ENCODE results near the gene DDX1.

The DDX1 gene

GRCh38 chr2:15561574-15562344 lies 29.9 kb upstream of the DDX1 start:
- WGBS (ENCODE audit: insufficient coverage) = 1% methylated on average over 9 of the region's 13 CpGs
- H3K36me3 ChIP-seq (ENCODE audit: control insufficient read depth in 4 of 4, insufficient read depth in 4 of 4, low read length in 3 of 4) = no peaks in the 10 kb centered on the region
- peak; percentile 24 to 71 (median 55) for DNase-seq
- H3K27ac ChIP-seq (ENCODE audit: insufficient read depth in 1 of 2, low read depth in 1 of 2, low read length in 2 of 2, poor library complexity in 1 of 2, severe bottlenecking in 2 of 2) = peak overlapping the region; percentile 74 to 89
- CTCF ChIA-PET = interaction anchor here (0.9 to 3.1 kb wide), 8 partner anchors 10 to 236 kb away, joined by 3 to 13 read pairs (median 4); no protein-coding TSS in a partner anchor
- no peaks in the 10 kb centered on the region for H3K27me3 ChIP-seq (replicated peaks in 2 of 5; ENCODE audit: control insufficient read depth in 4 of 5, insufficient read depth in 5 of 5, low read length in 4 of 5)
- H3K4me1 ChIP-seq (ENCODE audit: control extremely low read depth in 1 of 4, control insufficient read depth in 4 of 4, insufficient read depth in 4 of 4, low read length in 3 of 4) = peaks cover 9 to 32% (median 22%) of the 10 kb centered on the region in 4 experiments
- peak overlapping the region in 6 of 7 experiments; percentile 85 to 99 (median 94) for H3K4me3 ChIP-seq (ENCODE audit: control insufficient read depth in 1 of 7, extremely low read depth in 1 of 7, insufficient read depth in 4 of 7, low read depth in 2 of 7, low read length in 6 of 7)
- no peaks in the 10 kb centered on the region for H3K9me3 ChIP-seq (ENCODE audit: control extremely low read depth in 1 of 5, control insufficient read depth in 4 of 5, insufficient read depth in 2 of 5, low read depth in 1 of 5, low read length in 4 of 5)
- POLR2A ChIA-PET = no interaction called here

GRCh38 chr2:15562354-15563031 lies 29.2 kb upstream of the DDX1 start:
- H3K27me3 ChIP-seq (replicated peaks in 2 of 5; ENCODE audit: control insufficient read depth in 4 of 5, insufficient read depth in 5 of 5, low read length in 4 of 5) = peaks cover 0 to 2% (median 0%) of the 10 kb centered on the region in 5 experiments
- no peak for DNase-seq
- peaks cover 9 to 32% (median 22%) of the 10 kb centered on the region in 4 experiments for H3K4me1 ChIP-seq (ENCODE audit: control extremely low read depth in 1 of 4, control insufficient read depth in 4 of 4, insufficient read depth in 4 of 4, low read length in 3 of 4)
- ChIA-PET CTCF (interaction anchor here (0.9 to 3.1 kb wide), 7 partner anchors 13 to 237 kb away, joined by 3 to 13 read pairs (median 3); no protein-coding TSS in a partner anchor), POLR2A (no interaction called here)
- peak overlapping the region in 4 of 7 experiments; percentile 30 to 99 (median 92) for H3K4me3 ChIP-seq (ENCODE audit: control insufficient read depth in 1 of 7, extremely low read depth in 1 of 7, insufficient read depth in 4 of 7, low read depth in 2 of 7, low read length in 6 of 7)
- peak overlapping the region in 1 of 2 experiments; percentile 89 for H3K27ac ChIP-seq (ENCODE audit: insufficient read depth in 1 of 2, low read depth in 1 of 2, low read length in 2 of 2, poor library complexity in 1 of 2, severe bottlenecking in 2 of 2)
- no peaks in the 10 kb centered on the region for H3K9me3 ChIP-seq (ENCODE audit: control extremely low read depth in 1 of 5, control insufficient read depth in 4 of 5, insufficient read depth in 2 of 5, low read depth in 1 of 5, low read length in 4 of 5)
- no peaks in the 10 kb centered on the region for H3K36me3 ChIP-seq (ENCODE audit: control insufficient read depth in 4 of 4, insufficient read depth in 4 of 4, low read length in 3 of 4)
- WGBS (ENCODE audit: insufficient coverage) = 100% methylated on average over 3 of the region's 6 CpGs

- H3K27ac ChIP-seq (ENCODE audit: insufficient read depth in 1 of 2, low read depth in 1 of 2, low read length in 2 of 2, poor library complexity in 1 of 2, severe bottlenecking in 2 of 2) = no peak overlapping the region
- POLR2A ChIA-PET = no interaction called here
- H3K4me1 ChIP-seq (ENCODE audit: control extremely low read depth in 1 of 4, control insufficient read depth in 4 of 4, insufficient read depth in 4 of 4, low read length in 3 of 4) = peaks cover 8 to 29% (median 17%) of the 10 kb centered on the region in 4 experiments
- peaks cover 0 to 2% (median 0%) of the 10 kb centered on the region in 5 experiments for H3K27me3 ChIP-seq (replicated peaks in 2 of 5; ENCODE audit: control insufficient read depth in 4 of 5, insufficient read depth in 5 of 5, low read length in 4 of 5)
- no peaks in the 10 kb centered on the region for H3K9me3 ChIP-seq (ENCODE audit: control extremely low read depth in 1 of 5, control insufficient read depth in 4 of 5, insufficient read depth in 2 of 5, low read depth in 1 of 5, low read length in 4 of 5)
- DNase-seq = no peak
- no peaks in the 10 kb centered on the region for H3K36me3 ChIP-seq (ENCODE audit: control insufficient read depth in 4 of 4, insufficient read depth in 4 of 4, low read length in 3 of 4)
- H3K4me3 ChIP-seq (ENCODE audit: control insufficient read depth in 1 of 7, extremely low read depth in 1 of 7, insufficient read depth in 4 of 7, low read depth in 2 of 7, low read length in 6 of 7) = no peak overlapping the region
- CTCF ChIA-PET = interaction anchor here (1.3 to 3.1 kb wide), 3 partner anchors 13 to 26 kb away, joined by 4 to 13 read pairs (median 6); no protein-coding TSS in a partner anchor
- 100% methylated on average over 4 of the region's 9 CpGs for WGBS (ENCODE audit: insufficient coverage)
Observed at GRCh38 chr2:15563227-15564100, 28.2 kb upstream of the DDX1 start.

GRCh38 chr2:15565392-15565791 lies 26.3 kb upstream of the DDX1 start:
- POLR2A ChIA-PET = interaction anchor here (0.6 kb wide), 1 partner anchor 438 kb away, joined by 3 read pairs; no protein-coding TSS in a partner anchor
- Histone ChIP-seq H3K4me3 (ENCODE audit: control insufficient read depth in 1 of 7, extremely low read depth in 1 of 7, insufficient read depth in 4 of 7, low read depth in 2 of 7, low read length in 6 of 7) (no peak overlapping the region), H3K4me1 (ENCODE audit: control extremely low read depth in 1 of 4, control insufficient read depth in 4 of 4, insufficient read depth in 4 of 4, low read length in 3 of 4) (peaks cover 0 to 11% (median 7%) of the 10 kb centered on the region in 4 experiments), H3K27me3 (replicated peaks in 2 of 5; ENCODE audit: control insufficient read depth in 4 of 5, insufficient read depth in 5 of 5, low read length in 4 of 5) (peaks cover 0 to 2% (median 0%) of the 10 kb centered on the region in 5 experiments), H3K27ac (ENCODE audit: insufficient read depth in 1 of 2, low read depth in 1 of 2, low read length in 2 of 2, poor library complexity in 1 of 2, severe bottlenecking in 2 of 2) (no peak overlapping the region), H3K36me3 (ENCODE audit: control insufficient read depth in 4 of 4, insufficient read depth in 4 of 4, low read length in 3 of 4) (no peaks in the 10 kb centered on the region), H3K9me3 (ENCODE audit: control extremely low read depth in 1 of 5, control insufficient read depth in 4 of 5, insufficient read depth in 2 of 5, low read depth in 1 of 5, low read length in 4 of 5) (no peaks in the 10 kb centered on the region)
- 100% methylated on average over 1 of the region's 3 CpGs for WGBS (ENCODE audit: insufficient coverage)
- CTCF ChIA-PET = interaction anchor here (0.6 to 1.3 kb wide), 3 partner anchors 12 to 94 kb away, joined by 3 to 5 read pairs (median 3); no protein-coding TSS in a partner anchor
- DNase-seq = no peak

- ChIA-PET CTCF (interaction anchor here (0.6 to 1.3 kb wide), 3 partner anchors 11 to 94 kb away, joined by 3 to 5 read pairs (median 3); no protein-coding TSS in a partner anchor), POLR2A (interaction anchor here (0.6 kb wide), 1 partner anchor 439 kb away, joined by 3 read pairs; no protein-coding TSS in a partner anchor)
- H3K4me1 ChIP-seq (ENCODE audit: control extremely low read depth in 1 of 4, control insufficient read depth in 4 of 4, insufficient read depth in 4 of 4, low read length in 3 of 4) = peaks cover 0 to 10% (median 6%) of the 10 kb centered on the region in 4 experiments
- DNase-seq = no peak
- no peak overlapping the region for H3K27ac ChIP-seq (ENCODE audit: insufficient read depth in 1 of 2, low read depth in 1 of 2, low read length in 2 of 2, poor library complexity in 1 of 2, severe bottlenecking in 2 of 2)
- H3K9me3 ChIP-seq (ENCODE audit: control extremely low read depth in 1 of 5, control insufficient read depth in 4 of 5, insufficient read depth in 2 of 5, low read depth in 1 of 5, low read length in 4 of 5) = no peaks in the 10 kb centered on the region
- no peak overlapping the region for H3K4me3 ChIP-seq (ENCODE audit: control insufficient read depth in 1 of 7, extremely low read depth in 1 of 7, insufficient read depth in 4 of 7, low read depth in 2 of 7, low read length in 6 of 7)
- H3K27me3 ChIP-seq (replicated peaks in 2 of 5; ENCODE audit: control insufficient read depth in 4 of 5, insufficient read depth in 5 of 5, low read length in 4 of 5) = peaks cover 0 to 2% (median 0%) of the 10 kb centered on the region in 5 experiments
- H3K36me3 ChIP-seq (ENCODE audit: control insufficient read depth in 4 of 4, insufficient read depth in 4 of 4, low read length in 3 of 4) = no peaks in the 10 kb centered on the region
- WGBS (ENCODE audit: insufficient coverage) = no CpG with 5 or more reads among the region's 2 CpGs
Observed at GRCh38 chr2:15565994-15566671, 25.5 kb upstream of the DDX1 start.

- Histone ChIP-seq H3K9me3 (ENCODE audit: control extremely low read depth in 1 of 5, control insufficient read depth in 4 of 5, insufficient read depth in 2 of 5, low read depth in 1 of 5, low read length in 4 of 5) (no peaks in the 10 kb centered on the region), H3K4me3 (ENCODE audit: control insufficient read depth in 1 of 7, extremely low read depth in 1 of 7, insufficient read depth in 4 of 7, low read depth in 2 of 7, low read length in 6 of 7) (no peak overlapping the region), H3K27ac (ENCODE audit: insufficient read depth in 1 of 2, low read depth in 1 of 2, low read length in 2 of 2, poor library complexity in 1 of 2, severe bottlenecking in 2 of 2) (no peak overlapping the region), H3K27me3 (replicated peaks in 2 of 5; ENCODE audit: control insufficient read depth in 4 of 5, insufficient read depth in 5 of 5, low read length in 4 of 5) (peaks cover 0 to 2% (median 0%) of the 10 kb centered on the region in 5 experiments), H3K4me1 (ENCODE audit: control extremely low read depth in 1 of 4, control insufficient read depth in 4 of 4, insufficient read depth in 4 of 4, low read length in 3 of 4) (peaks cover 0 to 4% (median 2%) of the 10 kb centered on the region in 4 experiments), H3K36me3 (ENCODE audit: control insufficient read depth in 4 of 4, insufficient read depth in 4 of 4, low read length in 3 of 4) (no peaks in the 10 kb centered on the region)
- CTCF ChIA-PET = interaction anchor here (0.7 to 1.7 kb wide), 2 partner anchors 9 to 420 kb away, joined by 3 to 6 read pairs; no protein-coding TSS in a partner anchor
- DNase-seq = no peak
- POLR2A ChIA-PET = no interaction called here
- WGBS (ENCODE audit: insufficient coverage) = 100% methylated on average over 4 of the region's 6 CpGs
Observed at GRCh38 chr2:15566912-15567311, 24.8 kb upstream of the DDX1 start.
